IPS DF 6.9 (cell line): Measurements from ENCODE around the gene FAM185A.
"Not testable (repeated sequence)": the region's sequence is repeated elsewhere in the genome, so short reads cannot be mapped to it uniquely, and the experiment has no call there.

Experiments
- DNase-seq: peaks from one replicate; pipeline ENCODE4 v3.0.0-alpha.2; 2013; ENCODE audit warnings: low read depth, low spot score
- H3K27ac ChIP-seq: one replicate; pipeline ENCODE4 v1.5.1; 2013; ENCODE audit warnings: low read length, control low read depth
- H3K27me3 ChIP-seq: 2 replicates; pipeline ENCODE4 v1.6.1; 2013; ENCODE audit warnings: mild to moderate bottlenecking, low read length; ENCODE audit not compliant: control insufficient read depth, insufficient read depth
- H3K36me3 ChIP-seq: 2 replicates; pipeline ENCODE4 v1.6.1; 2013; ENCODE audit warnings: low read length; ENCODE audit not compliant: control insufficient read depth, insufficient read depth
- H3K4me1 ChIP-seq: 2 replicates; pipeline ENCODE4 v1.6.1; 2013; ENCODE audit warnings: low read length; ENCODE audit not compliant: control insufficient read depth, insufficient read depth
- H3K4me3 ChIP-seq: 2 replicates; pipeline ENCODE4 v1.5.1; 2013; ENCODE audit warnings: mild to moderate bottlenecking, low read length
- H3K9me3 ChIP-seq: 2 replicates; pipeline ENCODE4 v1.6.1; 2013; ENCODE audit warnings: low read length, inconsistent platforms; ENCODE audit not compliant: control insufficient read depth, insufficient read depth
- WGBS: extraction: QIAGEN DNeasy Blood & Tissue Kit; methylation state at CpG from one replicate; pipeline ENCODE4 v1.1.7; 2013; ENCODE audit warnings: mixed read lengths, missing lambda C conversion rate; ENCODE audit not compliant: insufficient read length, insufficient coverage; 5-methylcytosine and 5-hydroxymethylcytosine counted together

Gene FAM185A

DNA sequence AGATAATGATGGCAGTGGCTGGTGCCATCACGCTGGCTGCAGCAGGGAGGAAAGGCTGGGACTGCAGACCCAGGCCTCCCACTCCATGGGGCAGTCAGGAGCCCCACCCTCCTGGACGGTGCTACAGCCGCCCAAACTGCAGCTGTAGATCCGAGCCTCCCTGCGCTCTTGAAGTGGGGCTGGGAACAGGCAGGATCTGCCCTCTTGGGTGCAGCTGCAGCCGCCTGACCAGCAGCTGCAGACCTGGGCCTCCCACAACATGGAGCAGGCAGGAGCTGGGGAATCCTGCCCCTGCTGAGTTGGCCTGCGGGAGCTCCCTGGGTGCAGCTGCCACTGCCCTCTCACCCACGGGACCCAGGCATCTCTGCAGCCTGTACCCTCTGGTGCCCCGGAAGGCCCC lies 4.9 kb upstream of the FAM185A start:
- not testable (repeated sequence) for H3K9me3 ChIP-seq, H3K27me3 ChIP-seq, H3K4me3 ChIP-seq, H3K27ac ChIP-seq, DNase-seq, H3K4me1 ChIP-seq, H3K36me3 ChIP-seq
- no CpG with 5 or more reads among the region's 9 CpGs for WGBS

DNA sequence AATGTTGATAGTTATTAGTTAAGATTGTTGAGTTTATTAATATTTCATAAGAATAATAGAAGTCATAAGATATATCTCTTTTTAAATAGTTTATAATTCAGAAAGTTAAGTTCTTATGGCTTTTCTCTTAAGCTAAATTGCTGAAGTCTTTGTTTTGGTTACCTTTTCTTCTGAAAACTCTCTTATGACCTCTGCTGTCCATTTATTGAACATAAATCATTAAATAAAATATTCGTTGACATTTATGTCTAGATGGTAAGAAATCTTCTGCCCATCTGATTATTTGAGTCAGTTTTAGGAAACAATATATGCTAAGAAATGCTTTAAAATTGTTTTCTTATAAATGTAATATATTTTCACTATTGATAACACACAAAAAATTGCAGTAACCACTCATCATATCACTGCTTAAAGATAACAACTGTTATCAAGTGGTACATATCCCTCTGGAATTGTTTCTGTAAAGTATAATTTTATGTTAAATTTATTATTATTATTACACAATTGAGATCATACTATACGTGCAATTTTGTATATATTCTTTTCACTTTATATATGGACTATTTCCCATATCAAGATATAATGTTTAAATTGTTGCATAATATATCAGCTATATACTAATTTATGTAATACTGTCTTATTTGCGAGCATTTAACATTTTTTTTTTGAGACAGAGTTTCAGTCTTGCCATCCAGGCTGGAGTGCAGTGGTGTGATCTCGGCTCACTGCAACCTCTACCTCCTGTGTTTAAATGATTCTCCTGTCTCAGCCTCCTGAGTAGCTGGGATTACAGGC lies 3.1 kb upstream of the FAM185A start:
- not testable (repeated sequence) for DNase-seq, H3K4me3 ChIP-seq, H3K27me3 ChIP-seq, H3K9me3 ChIP-seq, H3K36me3 ChIP-seq, H3K4me1 ChIP-seq, H3K27ac ChIP-seq
- no CpG with 5 or more reads among the region's 4 CpGs for whole genome bisulfite sequencing

DNA sequence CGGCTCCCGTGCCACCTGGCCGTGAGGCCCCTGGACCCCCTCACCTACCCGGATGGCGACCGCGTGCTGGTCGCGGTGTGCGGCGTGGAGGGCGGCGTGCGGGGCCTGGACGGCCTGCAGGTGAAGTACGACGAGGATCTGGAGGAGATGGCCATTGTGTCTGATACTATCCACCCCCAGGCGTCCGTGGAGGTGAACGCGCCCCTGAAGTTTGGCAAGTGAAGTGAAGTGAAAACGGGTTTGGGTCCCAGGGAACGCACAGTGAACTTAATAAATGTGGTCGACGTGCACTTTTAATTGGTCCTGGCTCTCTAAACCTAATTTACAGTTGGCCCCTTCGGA lies 617 bp downstream of the FAM185A start:
- not testable (repeated sequence) for H3K9me3 ChIP-seq, H3K27me3 ChIP-seq, DNase-seq, H3K27ac ChIP-seq, H3K36me3 ChIP-seq, H3K4me1 ChIP-seq
- WGBS, result no CpG with 5 or more reads among the region's 26 CpGs
- H3K4me3 ChIP-seq, result peak overlapping the region; percentile 59; the same call in 1 of the 2 replicates

- not testable (repeated sequence) for H3K27ac ChIP-seq, H3K4me1 ChIP-seq, H3K36me3 ChIP-seq, H3K27me3 ChIP-seq, H3K4me3 ChIP-seq, DNase-seq, H3K9me3 ChIP-seq
- WGBS, result no CpG with 5 or more reads among the region's 1 CpG
Observed at GRCh38 chr7:102758227-102758626, 9.4 kb downstream of the FAM185A start.

DNA sequence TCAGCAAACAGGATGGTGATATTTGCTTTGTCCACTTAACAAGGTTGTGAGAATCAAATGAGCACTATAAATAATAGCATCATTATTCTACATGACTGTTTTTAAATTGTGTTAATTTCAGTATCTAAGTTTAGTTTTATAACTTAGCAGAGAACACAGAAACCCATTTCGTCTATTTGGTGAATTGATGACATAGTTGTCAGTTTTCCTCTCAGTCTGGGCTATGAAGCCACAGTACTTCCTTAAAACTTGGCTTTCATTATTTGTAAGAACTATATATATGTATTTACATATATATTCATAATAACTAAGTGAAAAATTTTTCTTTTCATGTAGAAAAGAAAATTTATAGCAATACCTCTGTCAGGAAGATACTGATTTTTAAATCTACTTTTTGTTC lies 11.1 kb downstream of the FAM185A start:
- H3K27me3 ChIP-seq, H3K27ac ChIP-seq, H3K36me3 ChIP-seq, DNase-seq, H3K4me3 ChIP-seq, H3K9me3 ChIP-seq, H3K4me1 ChIP-seq: not testable (repeated sequence)
- no CpG with 5 or more reads among the region's 1 CpG for WGBS

GRCh38 chr7:102761234-102761633 lies 12.4 kb downstream of the FAM185A start:
- not testable (repeated sequence) for H3K4me3 ChIP-seq, DNase-seq, H3K9me3 ChIP-seq, H3K27ac ChIP-seq, H3K4me1 ChIP-seq, H3K27me3 ChIP-seq, H3K36me3 ChIP-seq
- WGBS, result no CpG with 5 or more reads among the region's 1 CpG

GRCh38 chr7:102763295-102763905 lies 14.6 kb downstream of the FAM185A start:
- not testable (repeated sequence) for DNase-seq, H3K4me1 ChIP-seq, H3K27me3 ChIP-seq, H3K9me3 ChIP-seq, H3K36me3 ChIP-seq, H3K27ac ChIP-seq, H3K4me3 ChIP-seq
- WGBS, result no CpG with 5 or more reads among the region's 6 CpGs

DNA sequence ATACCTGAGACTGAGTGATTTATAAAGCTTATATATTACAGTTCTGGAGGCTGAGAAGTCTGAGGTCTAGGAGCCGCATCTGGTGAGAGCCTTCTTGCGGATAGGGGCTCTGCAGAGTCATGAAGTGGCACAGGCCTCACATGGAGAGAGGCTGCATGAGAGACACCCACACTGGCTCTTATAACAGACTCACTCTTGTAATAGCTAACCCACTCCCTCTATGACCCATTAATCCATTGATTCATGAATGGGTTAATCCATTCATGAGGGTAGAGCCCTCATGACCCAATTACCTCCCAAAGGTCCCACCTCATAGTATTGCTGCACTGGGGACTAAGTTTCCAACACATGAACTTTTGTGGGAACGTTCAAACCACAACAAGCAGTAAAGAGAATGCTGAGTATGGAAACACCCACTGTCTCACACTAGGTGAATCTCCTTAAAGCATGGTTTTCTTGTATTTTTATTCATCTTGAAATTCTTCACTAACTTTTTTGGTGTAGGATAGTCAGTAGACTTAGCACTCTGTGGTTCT lies 20.9 kb downstream of the FAM185A start:
- not testable (repeated sequence) for H3K4me1 ChIP-seq, DNase-seq, H3K36me3 ChIP-seq, H3K27ac ChIP-seq, H3K27me3 ChIP-seq, H3K4me3 ChIP-seq, H3K9me3 ChIP-seq
- no CpG with 5 or more reads among the region's 3 CpGs for WGBS

GRCh38 chr7:102770467-102770866 lies 21.7 kb downstream of the FAM185A start:
- not testable (repeated sequence) for H3K27ac ChIP-seq, H3K36me3 ChIP-seq, H3K27me3 ChIP-seq, H3K9me3 ChIP-seq, H3K4me3 ChIP-seq, DNase-seq, H3K4me1 ChIP-seq
- WGBS, result no CpG with 5 or more reads among the region's 3 CpGs

GRCh38 chr7:102776217-102776616 lies 27.4 kb downstream of the FAM185A start:
- not testable (repeated sequence) for H3K4me3 ChIP-seq, H3K4me1 ChIP-seq, H3K9me3 ChIP-seq, H3K36me3 ChIP-seq, H3K27me3 ChIP-seq, H3K27ac ChIP-seq, DNase-seq

DNA sequence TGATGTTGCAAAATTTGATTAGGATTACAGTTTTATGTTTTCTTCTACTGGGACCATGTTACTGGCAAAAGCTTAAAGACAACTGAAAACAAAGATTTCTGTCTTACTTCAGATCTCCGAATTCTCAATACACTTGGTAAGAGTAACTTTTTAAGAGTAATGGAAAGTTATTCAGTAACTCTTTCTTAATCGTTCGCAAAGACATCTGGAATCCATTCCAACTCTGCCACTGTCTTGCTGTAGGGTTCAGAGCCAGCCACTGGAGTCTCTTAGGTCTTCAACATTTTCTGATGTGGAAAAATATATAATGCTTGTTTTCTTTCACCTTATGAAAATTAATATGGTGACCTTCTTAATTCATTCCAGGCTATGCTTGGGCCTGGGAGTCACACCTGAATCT lies 29.9 kb downstream of the FAM185A start:
- H3K9me3 ChIP-seq, H3K27me3 ChIP-seq, H3K27ac ChIP-seq, H3K4me1 ChIP-seq, H3K36me3 ChIP-seq, DNase-seq, H3K4me3 ChIP-seq: not testable (repeated sequence)
- WGBS, result no CpG with 5 or more reads among the region's 3 CpGs
